ENCODE results near the gene POLN. TPM values are rescaled to one million over a fixed set of nuclear protein-coding genes. Genes with fewer than 3 reads are reported as not detected.
"Not testable (repeated sequence)": the region's sequence is repeated elsewhere in the genome, so short reads cannot be mapped to it uniquely, and the experiment has no call there.

POLN gene
- total and polyA plus RNA-seq, 9 donors = 1.5 to 4.8 (median 2.2) TPM

DNA sequence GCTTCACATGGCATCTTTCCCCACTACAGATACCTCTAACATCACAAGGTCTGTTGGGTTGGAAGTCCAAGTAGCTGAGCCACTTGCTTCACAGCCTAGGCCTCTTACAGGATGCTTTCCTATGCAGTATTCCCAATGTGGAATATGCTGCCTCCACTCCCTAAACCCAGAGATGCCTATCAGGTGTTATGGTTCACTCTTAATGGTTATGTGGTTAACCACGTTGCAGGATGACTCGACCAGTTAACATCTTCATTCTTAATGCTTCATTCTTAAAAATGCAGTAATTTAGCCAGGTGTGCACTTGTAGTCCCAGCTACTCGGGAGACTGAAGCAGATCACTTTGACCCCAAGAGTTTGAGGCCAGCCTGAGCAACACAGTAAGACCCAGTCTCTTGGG, 24.2 kb downstream of the POLN start:
- H3K27ac ChIP-seq (ENCODE audit: low read length) = no peak overlapping the region
- no peak overlapping the region for H3K4me3 ChIP-seq (ENCODE audit: low read length)
- H3K36me3 ChIP-seq (ENCODE audit: control insufficient read depth, insufficient read depth, low read length) = no peaks in the 10 kb centered on the region
- H3K9me3 ChIP-seq (replicated peaks; ENCODE audit: control insufficient read depth, low read depth, low read length) = no peaks in the 10 kb centered on the region
- DNase-seq = no peak
- 73% methylated on average over 1 of the region's 3 CpGs for WGBS (ENCODE audit: insufficient coverage)
- peaks cover 7% of the 10 kb centered on the region for H3K4me1 ChIP-seq (ENCODE audit: control insufficient read depth, insufficient read depth, low read length)
- no peaks in the 10 kb centered on the region for H3K27me3 ChIP-seq (ENCODE audit: control insufficient read depth, insufficient read depth, low read length)

DNA sequence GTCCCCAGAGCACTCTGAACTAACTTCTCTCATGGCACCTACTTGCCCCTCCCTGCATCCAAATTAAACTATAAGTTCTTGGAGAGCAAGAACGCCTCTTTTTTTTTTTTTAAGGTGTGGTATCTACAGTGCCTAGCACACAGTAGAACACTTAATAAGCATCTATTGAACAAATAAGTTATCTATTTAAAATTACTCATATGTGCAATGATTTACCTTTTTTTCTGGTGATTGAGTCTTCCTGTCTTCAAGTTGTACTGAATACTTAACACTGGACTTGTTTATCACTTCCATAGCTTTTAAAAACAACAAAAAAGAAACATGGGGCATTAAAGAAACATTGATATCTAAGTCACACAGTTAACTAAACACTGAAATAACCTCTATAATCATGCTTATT, 29.1 kb downstream of the POLN start:
- H3K4me3 ChIP-seq (ENCODE audit: low read length) = no peak overlapping the region
- no peaks in the 10 kb centered on the region for H3K9me3 ChIP-seq (replicated peaks; ENCODE audit: control insufficient read depth, low read depth, low read length)
- no CpG with 5 or more reads among the region's 1 CpG for WGBS (ENCODE audit: insufficient coverage)
- H3K27ac ChIP-seq (ENCODE audit: low read length) = no peak overlapping the region
- no peaks in the 10 kb centered on the region for H3K27me3 ChIP-seq (ENCODE audit: control insufficient read depth, insufficient read depth, low read length)
- H3K36me3 ChIP-seq (ENCODE audit: control insufficient read depth, insufficient read depth, low read length) = no peaks in the 10 kb centered on the region
- no peaks in the 10 kb centered on the region for H3K4me1 ChIP-seq (ENCODE audit: control insufficient read depth, insufficient read depth, low read length)
- DNase-seq = no peak

DNA sequence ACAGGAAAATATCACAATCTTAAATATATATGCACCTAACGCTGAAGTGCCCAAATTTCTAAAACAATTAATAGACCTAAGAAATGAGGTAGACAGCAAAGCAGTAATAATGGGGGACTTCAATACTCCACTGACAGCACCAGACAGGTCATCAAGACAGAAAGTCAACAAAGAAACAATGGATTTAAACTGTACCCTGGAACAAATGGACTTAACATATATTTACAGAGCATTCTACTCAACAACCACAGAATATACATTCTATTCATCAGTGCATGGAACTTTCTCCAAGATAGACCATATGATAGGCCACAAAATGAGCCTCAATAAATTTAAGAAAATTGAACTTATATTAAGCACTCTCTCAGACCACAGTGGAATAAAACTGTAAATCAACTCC, 39.1 kb downstream of the POLN start:
- WGBS (ENCODE audit: insufficient coverage) = no CpG with 5 or more reads among the region's 1 CpG
- H3K27ac ChIP-seq (ENCODE audit: low read length); H3K4me1 ChIP-seq (ENCODE audit: control insufficient read depth, insufficient read depth, low read length); H3K4me3 ChIP-seq (ENCODE audit: low read length); H3K36me3 ChIP-seq (ENCODE audit: control insufficient read depth, insufficient read depth, low read length); DNase-seq; H3K27me3 ChIP-seq (ENCODE audit: control insufficient read depth, insufficient read depth, low read length); H3K9me3 ChIP-seq (replicated peaks; ENCODE audit: control insufficient read depth, low read depth, low read length): not testable (repeated sequence)

DNA sequence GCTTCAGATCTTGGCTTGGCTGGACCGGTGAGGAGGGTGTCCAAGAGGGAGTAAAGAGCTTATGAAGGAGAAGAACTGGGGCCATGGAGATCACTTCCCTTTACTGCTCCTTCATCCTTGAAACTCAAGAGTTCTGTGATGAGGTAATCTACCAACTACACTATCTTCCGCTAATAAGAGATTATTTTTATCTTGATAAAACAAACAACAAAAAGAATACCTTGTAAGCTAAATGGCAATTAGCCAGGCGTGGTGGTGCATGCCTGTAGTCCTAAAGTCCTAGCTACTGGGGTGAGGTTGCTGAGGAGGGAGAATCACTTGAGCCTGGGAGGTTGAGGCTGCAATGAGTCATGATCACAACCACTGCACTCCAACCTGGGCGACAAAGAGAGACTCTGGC, 47.4 kb downstream of the POLN start:
- no CpG with 5 or more reads among the region's 4 CpGs for WGBS (ENCODE audit: insufficient coverage)
- no peak for DNase-seq
- H3K4me3 ChIP-seq (ENCODE audit: low read length) = no peak overlapping the region
- no peak overlapping the region for H3K27ac ChIP-seq (ENCODE audit: low read length)
- H3K27me3 ChIP-seq (ENCODE audit: control insufficient read depth, insufficient read depth, low read length) = no peaks in the 10 kb centered on the region
- H3K4me1 ChIP-seq (ENCODE audit: control insufficient read depth, insufficient read depth, low read length) = no peaks in the 10 kb centered on the region
- H3K9me3 ChIP-seq (replicated peaks; ENCODE audit: control insufficient read depth, low read depth, low read length) = no peaks in the 10 kb centered on the region
- no peaks in the 10 kb centered on the region for H3K36me3 ChIP-seq (ENCODE audit: control insufficient read depth, insufficient read depth, low read length)

DNA sequence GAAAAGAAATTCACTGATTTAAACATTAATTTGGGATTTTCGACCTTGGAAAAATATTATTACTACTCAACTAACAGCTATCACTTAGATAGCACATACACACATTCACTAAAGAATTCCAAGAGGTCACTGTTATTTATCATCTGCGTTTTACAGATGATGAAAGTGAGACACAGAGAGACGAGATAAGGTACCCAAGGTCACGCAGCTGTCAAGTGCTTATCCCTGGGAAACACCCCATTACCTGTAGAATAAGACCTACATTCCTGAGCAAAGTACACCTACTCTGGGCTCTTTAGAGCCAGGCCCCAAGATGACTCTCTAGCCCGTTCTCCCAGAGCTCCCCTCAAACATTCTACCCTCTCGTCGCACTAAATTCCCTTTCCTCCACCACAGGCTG, 48.6 kb downstream of the POLN start:
- Histone ChIP-seq H3K9me3 (replicated peaks; ENCODE audit: control insufficient read depth, low read depth, low read length) (no peaks in the 10 kb centered on the region), H3K27me3 (ENCODE audit: control insufficient read depth, insufficient read depth, low read length) (no peaks in the 10 kb centered on the region), H3K27ac (ENCODE audit: low read length) (no peak overlapping the region), H3K36me3 (ENCODE audit: control insufficient read depth, insufficient read depth, low read length) (no peaks in the 10 kb centered on the region), H3K4me3 (ENCODE audit: low read length) (no peak overlapping the region), H3K4me1 (ENCODE audit: control insufficient read depth, insufficient read depth, low read length) (no peaks in the 10 kb centered on the region)
- no peak for DNase-seq
- WGBS (ENCODE audit: insufficient coverage) = 85% methylated on average over 4 of the region's 7 CpGs

DNA sequence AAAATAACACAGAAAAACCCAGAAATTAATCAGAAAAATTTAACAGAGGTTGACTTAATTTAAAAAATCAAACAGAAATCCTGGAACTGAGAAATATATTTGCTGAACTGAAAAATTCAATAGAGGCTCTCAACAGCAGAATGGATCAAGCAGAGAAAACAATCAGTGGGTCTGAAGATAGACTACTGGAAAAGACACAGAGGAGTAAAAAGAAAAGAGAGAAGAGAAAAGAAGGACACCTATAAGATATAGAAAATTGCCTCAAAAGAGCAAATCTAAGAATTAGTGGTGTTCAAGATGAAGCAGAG, 55.1 kb downstream of the POLN start:
- Histone ChIP-seq H3K9me3 (replicated peaks; ENCODE audit: control insufficient read depth, low read depth, low read length) (peaks cover 8% of the 10 kb centered on the region), H3K4me3 (ENCODE audit: low read length) (no peak overlapping the region), H3K36me3 (ENCODE audit: control insufficient read depth, insufficient read depth, low read length) (no peaks in the 10 kb centered on the region), H3K4me1 (ENCODE audit: control insufficient read depth, insufficient read depth, low read length) (no peaks in the 10 kb centered on the region), H3K27me3 (ENCODE audit: control insufficient read depth, insufficient read depth, low read length) (no peaks in the 10 kb centered on the region), H3K27ac (ENCODE audit: low read length) (no peak overlapping the region)
- DNase-seq = no peak

DNA sequence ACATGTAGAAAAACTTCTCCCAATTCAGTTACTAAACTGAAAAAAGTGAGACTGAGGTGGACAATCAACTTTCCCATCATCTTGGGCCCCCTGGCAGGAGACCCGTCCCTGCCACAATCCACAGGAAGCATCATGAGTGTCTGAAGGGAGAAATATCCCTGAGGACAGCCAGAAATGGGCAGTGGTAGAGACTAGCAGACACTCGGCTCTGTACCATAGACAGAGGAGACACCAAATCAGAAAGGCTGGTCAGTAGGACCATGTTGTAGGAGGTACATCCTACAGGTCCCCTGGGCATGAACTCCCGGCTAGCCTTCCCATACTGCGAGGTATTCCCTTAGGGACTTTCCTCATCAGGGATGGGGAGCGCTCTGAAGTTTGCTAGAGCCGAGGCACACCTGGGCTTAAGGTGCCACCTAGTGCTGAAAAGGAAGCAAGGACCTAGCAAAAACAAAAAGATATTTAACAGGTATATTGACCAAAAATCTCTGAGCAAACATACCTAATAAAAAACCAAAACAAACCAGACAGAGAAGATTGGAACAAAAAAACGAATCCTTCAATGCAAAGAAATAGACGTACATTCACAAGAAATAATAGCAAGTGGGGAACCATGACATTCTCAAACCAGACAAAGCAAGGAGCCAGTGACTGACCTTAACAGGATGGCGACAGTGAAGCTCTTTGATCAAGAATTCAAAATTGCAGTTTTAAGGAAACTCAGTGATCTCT, 55.6 kb downstream of the POLN start:
- no peak overlapping the region for H3K4me3 ChIP-seq (ENCODE audit: low read length)
- H3K27me3 ChIP-seq (ENCODE audit: control insufficient read depth, insufficient read depth, low read length) = no peaks in the 10 kb centered on the region
- H3K9me3 ChIP-seq (replicated peaks; ENCODE audit: control insufficient read depth, low read depth, low read length) = peaks cover 8% of the 10 kb centered on the region
- H3K36me3 ChIP-seq (ENCODE audit: control insufficient read depth, insufficient read depth, low read length) = no peaks in the 10 kb centered on the region
- H3K4me1 ChIP-seq (ENCODE audit: control insufficient read depth, insufficient read depth, low read length) = no peaks in the 10 kb centered on the region
- no peak overlapping the region for H3K27ac ChIP-seq (ENCODE audit: low read length)
- WGBS (ENCODE audit: insufficient coverage) = 26% methylated on average over 4 of the region's 9 CpGs
- no peak for DNase-seq

DNA sequence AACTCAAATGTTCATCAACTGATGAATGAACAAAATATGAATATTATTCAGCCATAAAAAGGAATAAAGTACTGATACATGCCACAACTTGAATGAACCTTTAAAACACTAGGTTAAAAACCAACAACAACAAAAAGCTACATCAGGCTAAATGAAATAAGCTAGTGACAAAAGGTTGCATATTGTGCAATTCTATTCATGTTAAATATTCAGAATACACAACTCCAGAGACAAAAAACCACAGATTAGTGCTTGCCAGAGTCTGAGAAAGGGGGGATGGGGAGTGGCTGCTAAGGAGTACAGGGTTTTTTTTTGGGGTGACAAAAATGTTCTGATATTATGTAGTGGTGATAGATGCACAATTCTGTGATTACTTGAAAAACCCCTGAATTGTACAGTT, 58.5 kb downstream of the POLN start:
- Histone ChIP-seq H3K9me3 (replicated peaks; ENCODE audit: control insufficient read depth, low read depth, low read length) (peaks cover 8% of the 10 kb centered on the region), H3K4me1 (ENCODE audit: control insufficient read depth, insufficient read depth, low read length) (no peaks in the 10 kb centered on the region), H3K36me3 (ENCODE audit: control insufficient read depth, insufficient read depth, low read length) (no peaks in the 10 kb centered on the region), H3K27ac (ENCODE audit: low read length) (no peak overlapping the region), H3K27me3 (ENCODE audit: control insufficient read depth, insufficient read depth, low read length) (no peaks in the 10 kb centered on the region), H3K4me3 (ENCODE audit: low read length) (no peak overlapping the region)
- no peak for DNase-seq

DNA sequence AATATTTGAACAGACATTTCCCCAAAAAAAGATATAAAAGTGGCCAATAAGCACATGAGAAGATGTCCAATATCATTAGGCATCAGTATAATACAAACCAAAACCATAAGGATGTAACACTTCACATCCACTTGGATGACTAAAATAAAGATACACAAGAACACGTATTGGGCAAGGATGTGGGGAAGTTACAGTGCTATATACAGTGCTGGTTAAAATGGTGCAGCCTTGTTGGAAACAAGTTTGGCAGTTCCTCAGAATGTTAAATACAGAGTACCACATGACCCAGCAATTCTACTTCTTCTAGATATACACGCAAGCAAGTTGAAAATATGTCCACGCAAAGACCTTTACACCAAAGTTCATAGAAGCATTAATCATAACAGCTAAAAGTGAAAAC, 58.9 kb downstream of the POLN start:
- no peaks in the 10 kb centered on the region for H3K27me3 ChIP-seq (ENCODE audit: control insufficient read depth, insufficient read depth, low read length)
- no CpG with 5 or more reads among the region's 3 CpGs for WGBS (ENCODE audit: insufficient coverage)
- no peak overlapping the region for H3K4me3 ChIP-seq (ENCODE audit: low read length)
- H3K4me1 ChIP-seq (ENCODE audit: control insufficient read depth, insufficient read depth, low read length) = no peaks in the 10 kb centered on the region
- H3K9me3 ChIP-seq (replicated peaks; ENCODE audit: control insufficient read depth, low read depth, low read length) = peaks cover 8% of the 10 kb centered on the region
- no peak for DNase-seq
- no peaks in the 10 kb centered on the region for H3K36me3 ChIP-seq (ENCODE audit: control insufficient read depth, insufficient read depth, low read length)
- no peak overlapping the region for H3K27ac ChIP-seq (ENCODE audit: low read length)

DNA sequence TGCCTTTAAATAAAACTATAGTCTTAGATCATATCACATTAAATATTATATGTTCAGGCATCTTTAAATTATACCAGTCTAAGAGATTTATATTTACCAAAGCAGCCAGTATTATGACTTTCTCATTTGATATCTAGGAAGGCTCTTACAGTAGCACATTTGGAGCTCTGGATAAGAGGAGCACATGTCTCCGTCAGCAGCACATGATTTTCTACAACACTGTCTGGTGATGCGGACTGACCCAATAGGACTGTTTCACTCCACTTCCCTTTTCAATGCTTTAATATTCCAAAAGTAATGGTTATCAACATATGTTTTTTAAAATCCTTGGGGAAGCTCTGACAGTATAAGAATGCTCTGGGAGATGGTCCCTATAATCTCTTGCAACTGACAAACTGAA, 61.5 kb downstream of the POLN start:
- H3K4me3 ChIP-seq (ENCODE audit: low read length) = no peak overlapping the region
- no peak overlapping the region for H3K27ac ChIP-seq (ENCODE audit: low read length)
- H3K4me1 ChIP-seq (ENCODE audit: control insufficient read depth, insufficient read depth, low read length) = no peaks in the 10 kb centered on the region
- DNase-seq = peak; percentile 9
- H3K9me3 ChIP-seq (replicated peaks; ENCODE audit: control insufficient read depth, low read depth, low read length) = no peaks in the 10 kb centered on the region
- no peaks in the 10 kb centered on the region for H3K36me3 ChIP-seq (ENCODE audit: control insufficient read depth, insufficient read depth, low read length)
- no peaks in the 10 kb centered on the region for H3K27me3 ChIP-seq (ENCODE audit: control insufficient read depth, insufficient read depth, low read length)
- WGBS (ENCODE audit: insufficient coverage) = no CpG with 5 or more reads among the region's 2 CpGs

DNA sequence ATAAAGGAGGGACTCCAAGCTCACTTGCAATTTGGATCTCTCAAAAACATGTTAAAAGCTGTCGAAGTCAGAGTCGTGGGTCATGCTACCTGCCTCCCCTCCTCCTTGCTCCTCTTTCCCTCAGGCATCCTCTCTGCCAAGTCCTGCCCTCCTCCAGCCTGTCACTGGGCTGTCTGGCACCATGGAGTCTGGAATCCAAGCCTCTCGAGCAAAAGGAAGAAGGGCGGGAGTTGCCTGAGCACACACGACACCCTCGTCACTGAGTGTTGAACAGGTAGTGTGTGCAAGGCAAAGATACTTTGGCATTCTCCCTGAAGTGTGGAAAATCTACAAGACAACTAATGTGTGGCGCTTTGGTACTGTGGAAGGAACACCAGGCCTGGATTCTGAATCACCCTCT, 62.2 kb downstream of the POLN start:
- H3K4me3 ChIP-seq (ENCODE audit: low read length) = no peak overlapping the region
- no peaks in the 10 kb centered on the region for H3K4me1 ChIP-seq (ENCODE audit: control insufficient read depth, insufficient read depth, low read length)
- 64% methylated on average over 5 of the region's 7 CpGs for WGBS (ENCODE audit: insufficient coverage)
- no peaks in the 10 kb centered on the region for H3K36me3 ChIP-seq (ENCODE audit: control insufficient read depth, insufficient read depth, low read length)
- no peaks in the 10 kb centered on the region for H3K9me3 ChIP-seq (replicated peaks; ENCODE audit: control insufficient read depth, low read depth, low read length)
- DNase-seq = no peak
- no peak overlapping the region for H3K27ac ChIP-seq (ENCODE audit: low read length)
- no peaks in the 10 kb centered on the region for H3K27me3 ChIP-seq (ENCODE audit: control insufficient read depth, insufficient read depth, low read length)
